DMS79 (cell line): Measurements from ENCODE around the gene MAP1S.

Experiments
- DNase-seq: peaks from one replicate; lab custom pipeline; 2025; lab: John Stamatoyannopoulos, UW

MAP1S gene

DNA sequence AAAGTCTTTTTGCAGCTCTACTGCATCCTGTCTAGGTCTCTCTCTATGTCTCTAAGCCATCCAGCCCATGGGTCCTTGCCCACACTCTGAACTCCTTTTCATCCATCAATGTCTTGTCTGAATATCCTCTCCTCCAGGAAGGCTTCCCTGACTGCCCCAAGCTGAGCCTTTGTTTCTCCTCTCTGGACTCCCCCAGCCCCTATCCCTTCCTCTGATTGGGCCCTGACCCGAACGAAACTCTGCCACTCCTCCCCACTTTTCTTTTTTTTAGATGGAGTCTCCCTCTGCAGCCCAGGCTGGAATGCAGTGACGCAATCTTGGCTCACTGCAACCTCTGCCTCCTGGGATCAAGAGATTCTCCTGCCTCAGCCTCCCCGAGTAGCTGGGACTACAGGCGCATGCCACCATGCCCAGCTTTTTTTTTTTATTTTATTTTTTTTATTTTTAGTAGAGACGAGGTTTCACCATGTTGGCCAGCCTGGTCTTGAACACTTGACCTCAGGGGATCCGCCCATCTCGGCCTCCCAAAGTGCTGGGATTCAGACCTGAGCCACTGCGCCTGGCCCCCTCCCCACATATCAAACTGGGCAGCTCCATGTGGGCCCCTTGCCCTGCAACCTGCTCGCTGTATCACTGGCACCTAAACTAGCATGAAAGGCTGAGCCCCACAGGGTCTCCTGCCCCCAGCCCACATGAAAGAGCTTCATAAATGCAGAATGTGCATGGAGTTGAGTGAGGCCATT lies 30.3 kb upstream of the MAP1S start:
- DNase-seq = no peak

- DNase-seq = no peak
These were observed 26.7 kb upstream of the MAP1S start for GRCh38 chr19:17692566-17692965.

DNA sequence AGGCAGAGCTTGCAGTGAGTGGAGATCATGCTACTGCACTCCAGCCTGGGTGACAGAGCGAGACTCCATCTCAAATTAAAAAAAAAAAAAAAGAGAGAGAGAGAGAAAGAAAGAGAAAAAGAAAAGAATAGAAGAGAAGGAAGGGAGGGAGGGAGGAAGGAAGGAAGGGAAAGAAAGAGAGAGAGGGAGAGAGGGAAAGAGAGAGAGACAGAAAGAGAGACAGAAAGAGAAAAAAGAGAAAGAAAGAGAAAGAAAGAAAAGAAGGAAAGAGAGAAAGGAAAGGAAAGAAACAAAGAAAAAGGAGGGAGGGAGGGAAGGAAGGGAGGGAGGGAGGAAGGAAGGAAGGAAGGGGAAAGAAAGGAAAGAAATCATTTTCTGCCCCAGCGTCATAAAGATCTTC lies 24.1 kb upstream of the MAP1S start:
- no peak for DNase-seq

DNA sequence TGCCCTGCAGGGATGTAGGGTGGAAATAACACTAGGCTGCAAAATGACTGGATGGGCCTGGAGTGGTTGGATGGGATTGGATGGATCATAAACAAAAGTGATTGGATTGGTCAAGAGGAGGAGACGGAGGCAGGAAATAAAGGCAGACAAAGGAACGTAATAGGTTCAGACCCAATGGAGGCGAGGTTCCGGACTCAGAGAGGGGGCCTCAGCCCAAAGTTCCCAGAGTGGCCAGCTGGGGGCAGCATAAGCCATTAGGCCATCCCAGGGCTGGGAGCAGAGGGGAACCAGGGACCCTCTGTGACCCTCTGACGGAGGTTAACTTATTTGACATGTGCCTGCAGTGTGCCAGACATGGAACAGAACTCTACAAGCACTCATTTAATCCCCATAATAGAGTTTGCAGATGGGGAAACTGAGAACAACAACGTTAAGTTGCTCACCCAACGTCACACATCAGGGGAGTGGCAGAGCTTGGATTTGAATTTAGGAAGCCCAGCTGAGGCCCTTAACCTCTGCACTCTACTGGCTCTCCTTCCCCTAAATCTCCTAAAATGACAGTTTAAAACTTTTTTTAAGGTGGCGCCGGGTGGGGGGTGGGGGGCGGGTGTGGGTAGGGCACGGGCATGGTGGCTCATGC lies 15.3 kb upstream of the MAP1S start:
- no peak for DNase-seq

GRCh38 chr19:17706750-17707181 lies 12.5 kb upstream of the MAP1S start:
- no peak for DNase-seq

DNA sequence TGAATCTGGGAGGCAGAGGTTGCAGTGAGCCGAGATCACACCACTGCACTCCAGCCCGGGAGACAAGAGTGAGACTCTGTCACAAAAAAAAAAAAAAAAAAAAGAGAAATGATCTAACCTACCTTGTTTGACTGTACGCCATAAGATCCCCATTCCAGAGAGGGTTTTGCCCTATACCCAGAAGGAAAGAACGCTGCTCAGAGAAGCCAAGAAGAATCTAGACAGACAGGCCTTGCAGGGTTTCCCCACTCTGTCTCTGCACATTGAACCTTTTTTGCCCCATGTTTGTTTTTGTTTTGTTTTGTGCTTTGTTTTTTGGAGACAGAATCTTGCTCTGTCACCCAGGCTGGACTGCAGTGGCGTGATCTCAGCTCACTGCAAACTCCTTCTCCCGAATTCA lies 7.4 kb upstream of the MAP1S start:
- DNase-seq = no peak

- no peak for DNase-seq
These were observed 2.9 kb upstream of the MAP1S start for GRCh38 chr19:17716309-17716929.

GRCh38 chr19:17718550-17718946 lies 732 bp upstream of the MAP1S start:
- no peak for DNase-seq

- DNase-seq = no peak
These were observed 585 bp downstream of the MAP1S start for GRCh38 chr19:17719730-17720400.

- DNase-seq = no peak
These were observed 1.2 kb downstream of the MAP1S start for GRCh38 chr19:17720440-17720839.

DNA sequence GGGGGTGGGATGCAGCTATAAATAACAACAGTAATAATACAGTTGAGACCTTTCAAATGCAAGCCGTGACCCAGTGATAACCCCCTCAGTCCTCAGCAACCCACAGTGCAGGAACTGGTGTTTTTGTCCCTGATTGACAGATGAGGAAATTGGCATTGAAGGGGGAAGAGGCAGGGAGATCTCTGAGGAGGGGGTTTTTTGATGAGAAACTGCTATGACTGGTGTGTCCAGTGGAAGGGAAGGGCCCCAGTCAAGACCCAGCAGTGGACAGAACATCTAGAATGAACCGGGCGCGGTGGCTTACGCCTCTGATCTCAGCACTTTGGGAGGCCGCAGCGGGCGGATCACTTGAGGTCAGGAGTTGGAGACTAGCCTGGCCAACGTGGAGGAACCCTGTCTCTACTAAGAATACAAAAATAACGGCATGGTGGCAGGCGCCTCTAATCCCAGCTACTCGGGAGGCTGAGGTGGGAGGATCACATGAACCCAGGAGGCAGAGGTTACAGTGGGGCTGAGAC lies 1.9 kb downstream of the MAP1S start:
- DNase-seq = no peak

GRCh38 chr19:17721821-17722220 lies 2.5 kb downstream of the MAP1S start:
- DNase-seq = no peak

DNA sequence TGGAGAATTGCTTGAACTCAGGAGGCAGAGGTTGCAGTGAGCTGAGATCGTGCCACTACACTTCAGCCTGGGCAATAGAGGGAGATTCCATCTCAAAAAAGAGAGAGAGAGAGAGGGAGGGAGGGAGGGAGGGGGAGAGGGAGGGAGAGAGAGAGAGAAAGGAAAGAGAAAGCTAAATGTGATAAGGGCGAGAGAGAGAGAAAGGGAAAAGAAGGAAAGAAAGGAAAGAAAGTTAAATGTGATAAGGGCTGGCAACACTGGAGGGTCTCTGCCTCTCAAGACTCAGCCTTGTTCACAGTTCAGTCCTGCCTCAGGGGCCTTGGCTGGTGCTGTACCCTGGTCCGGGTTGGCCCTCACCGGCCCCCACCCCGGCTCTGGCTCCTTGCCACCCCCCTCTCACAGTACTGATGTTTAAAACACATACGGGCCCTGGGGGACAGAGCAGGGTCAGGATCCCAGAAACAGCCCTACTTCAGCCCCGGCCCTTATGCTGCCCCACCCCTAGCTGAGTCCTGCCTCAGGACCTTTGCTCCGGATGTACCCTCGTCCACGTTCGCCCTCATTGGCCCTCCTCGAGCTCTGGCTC lies 3.5 kb downstream of the MAP1S start:
- DNase-seq = no peak

DNA sequence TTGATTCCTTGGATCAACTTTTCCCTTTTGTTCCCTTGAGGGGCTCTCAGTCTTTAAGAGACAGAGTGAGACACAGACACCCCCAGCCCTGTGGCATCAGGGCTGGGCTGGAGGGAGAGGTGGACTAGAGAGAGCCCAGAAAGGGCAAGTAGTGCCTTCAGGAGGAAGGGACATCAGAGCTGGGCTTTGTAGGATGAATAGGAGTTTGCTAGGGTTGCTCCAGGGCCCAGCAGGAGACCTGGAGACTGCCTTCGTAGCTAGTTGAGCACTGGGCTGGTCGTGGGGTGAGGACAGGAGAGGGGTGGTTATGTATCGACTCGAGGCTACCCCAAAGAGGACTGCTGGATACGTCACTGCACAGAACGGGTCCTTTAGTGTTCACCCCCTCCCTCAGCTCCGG lies 5.4 kb downstream of the MAP1S start:
- no peak for DNase-seq

- DNase-seq = no peak
These were observed 6.3 kb downstream of the MAP1S start for GRCh38 chr19:17725422-17726078.

- DNase-seq = no peak
These were observed 7.0 kb downstream of the MAP1S start for GRCh38 chr19:17726136-17726741.

GRCh38 chr19:17726964-17727773 lies 7.9 kb downstream of the MAP1S start:
- no peak for DNase-seq

GRCh38 chr19:17727843-17728242 lies 8.6 kb downstream of the MAP1S start:
- no peak for DNase-seq

DNA sequence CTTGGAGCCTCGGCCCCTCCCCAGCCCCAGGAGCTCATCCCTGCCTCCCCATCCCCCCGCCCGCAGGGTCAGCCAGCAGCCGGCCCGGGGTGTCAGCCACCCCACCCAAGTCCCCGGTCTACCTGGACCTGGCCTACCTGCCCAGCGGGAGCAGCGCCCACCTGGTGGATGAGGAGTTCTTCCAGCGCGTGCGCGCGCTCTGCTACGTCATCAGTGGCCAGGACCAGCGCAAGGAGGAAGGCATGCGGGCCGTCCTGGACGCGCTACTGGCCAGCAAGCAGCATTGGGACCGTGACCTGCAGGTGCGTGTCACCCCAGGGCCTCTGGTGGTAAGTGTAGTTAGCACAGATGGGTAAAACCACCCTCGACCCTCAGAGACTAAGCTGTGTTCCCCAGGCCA lies 13.8 kb downstream of the MAP1S start:
- no peak for DNase-seq

DNA sequence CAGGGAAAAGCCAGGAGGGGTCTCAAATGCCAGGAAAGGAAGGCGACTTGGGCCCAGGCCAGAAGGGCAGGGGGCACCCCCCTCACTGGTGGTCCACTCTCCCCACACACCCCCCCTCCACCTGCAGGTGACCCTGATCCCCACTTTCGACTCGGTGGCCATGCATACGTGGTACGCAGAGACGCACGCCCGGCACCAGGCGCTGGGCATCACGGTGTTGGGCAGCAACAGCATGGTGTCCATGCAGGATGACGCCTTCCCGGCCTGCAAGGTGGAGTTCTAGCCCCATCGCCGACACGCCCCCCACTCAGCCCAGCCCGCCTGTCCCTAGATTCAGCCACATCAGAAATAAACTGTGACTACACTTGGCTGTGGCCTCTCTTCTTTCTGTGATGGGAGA lies 14.9 kb downstream of the MAP1S start:
- DNase-seq = no peak
